CD4-positive, alpha-beta T cell treated with Interleukin-17A for 1 hour (primary cell): ENCODE results near the gene SUCO.

Source experiments
- DNase-seq: peaks from one replicate; pipeline ENCODE4 v3.0.0-alpha.2; 2020

The SUCO gene

DNA sequence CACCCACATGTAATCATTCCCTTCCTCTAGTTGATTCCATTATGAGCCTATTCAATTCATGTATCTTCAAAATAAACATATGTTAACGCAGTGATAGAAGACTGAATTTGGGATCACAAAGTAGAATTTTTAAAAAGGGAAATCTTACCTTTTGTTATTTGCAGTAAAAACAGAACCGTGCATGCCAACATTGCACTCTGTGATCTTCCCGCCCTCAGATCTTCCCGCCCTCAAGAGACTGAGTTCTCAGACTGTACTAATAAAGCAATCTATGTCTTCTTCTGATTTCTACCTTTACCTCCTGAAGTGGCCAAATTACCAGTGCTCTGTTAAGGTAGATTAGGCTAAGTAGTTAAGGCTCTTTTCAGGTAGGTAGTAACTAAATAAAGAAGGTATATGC, 3.6 kb upstream of the SUCO start:
- no peak for DNase-seq

DNA sequence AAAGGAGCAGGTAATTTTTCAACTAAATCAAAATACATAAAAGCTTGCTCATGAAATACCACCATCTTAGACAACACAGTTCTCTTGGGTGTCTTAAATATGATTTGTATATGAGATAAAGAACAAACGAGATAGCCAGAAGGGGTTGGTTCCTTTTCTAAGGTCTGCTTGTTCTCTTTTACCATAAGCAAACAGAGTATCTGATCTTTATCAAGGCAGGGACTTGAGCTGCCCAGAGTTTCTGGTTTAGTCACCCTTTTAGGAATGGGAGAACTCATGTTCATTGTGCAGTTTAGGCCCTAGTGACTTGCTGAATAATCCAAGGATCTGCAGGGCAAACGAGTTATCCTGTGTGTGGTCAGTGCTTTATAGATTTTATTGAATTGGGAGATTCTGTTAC, 3.0 kb upstream of the SUCO start:
- no peak for DNase-seq

DNA sequence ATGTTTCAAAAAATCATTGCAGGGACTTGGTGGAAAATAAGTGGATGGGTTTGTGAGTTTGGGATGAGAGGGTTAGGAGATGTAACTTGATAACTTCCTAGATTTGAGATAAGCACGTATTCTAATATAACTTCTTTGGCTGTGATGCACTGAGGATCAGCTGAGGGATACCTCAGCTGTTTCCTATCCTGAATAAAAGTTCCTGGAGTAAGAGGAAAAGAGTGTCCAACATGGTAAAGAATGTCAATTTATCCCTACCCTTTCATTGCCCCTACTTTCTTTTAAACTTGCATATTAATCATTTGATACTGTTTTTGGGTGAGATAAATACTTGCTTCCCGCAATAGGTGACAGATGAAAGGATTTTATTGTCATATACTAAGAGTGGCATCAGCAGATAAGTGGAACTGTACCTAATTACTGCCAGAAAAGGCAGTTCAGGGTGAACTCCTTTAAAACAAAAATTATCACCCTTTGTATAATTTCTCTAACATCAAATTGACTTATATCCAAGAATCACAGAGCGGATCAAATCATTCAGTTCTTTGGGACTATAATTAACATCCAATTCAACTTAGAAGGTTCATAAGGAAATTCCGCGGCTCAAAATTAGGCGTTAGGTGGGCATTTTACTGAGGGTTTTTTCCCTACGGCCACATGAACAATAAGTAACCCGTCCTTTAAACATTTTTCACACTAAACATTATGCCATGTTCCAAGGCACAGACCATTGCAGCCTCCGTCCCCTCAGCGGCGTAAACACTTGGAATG, 1.4 kb upstream of the SUCO start:
- DNase-seq: no peak

DNA sequence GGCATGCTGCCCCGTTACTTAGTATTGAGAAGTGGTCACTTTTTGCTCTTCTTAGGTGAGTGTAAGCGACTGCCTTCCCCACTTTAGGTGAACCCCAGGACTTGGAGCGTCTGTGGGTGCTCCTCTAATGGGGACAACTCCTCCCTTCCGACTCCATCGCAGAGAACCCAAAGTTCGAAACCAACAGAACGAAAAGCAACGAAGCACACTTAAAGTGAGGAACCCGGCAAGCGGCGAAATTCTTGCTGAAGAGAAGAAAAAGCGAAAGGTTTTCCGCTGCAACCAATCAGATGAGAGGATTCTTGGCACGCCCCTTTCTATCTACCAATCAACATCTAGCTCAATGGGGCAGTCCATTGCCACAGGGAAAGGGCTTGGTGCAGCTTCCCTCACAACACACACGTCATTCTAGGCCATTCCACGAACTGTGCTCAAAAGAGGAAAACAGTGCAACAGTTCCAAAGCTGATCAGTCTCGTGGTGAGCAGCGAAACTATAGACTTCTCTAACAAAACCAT, 709 bp upstream of the SUCO start:
- peak; percentile 99 for DNase-seq

DNA sequence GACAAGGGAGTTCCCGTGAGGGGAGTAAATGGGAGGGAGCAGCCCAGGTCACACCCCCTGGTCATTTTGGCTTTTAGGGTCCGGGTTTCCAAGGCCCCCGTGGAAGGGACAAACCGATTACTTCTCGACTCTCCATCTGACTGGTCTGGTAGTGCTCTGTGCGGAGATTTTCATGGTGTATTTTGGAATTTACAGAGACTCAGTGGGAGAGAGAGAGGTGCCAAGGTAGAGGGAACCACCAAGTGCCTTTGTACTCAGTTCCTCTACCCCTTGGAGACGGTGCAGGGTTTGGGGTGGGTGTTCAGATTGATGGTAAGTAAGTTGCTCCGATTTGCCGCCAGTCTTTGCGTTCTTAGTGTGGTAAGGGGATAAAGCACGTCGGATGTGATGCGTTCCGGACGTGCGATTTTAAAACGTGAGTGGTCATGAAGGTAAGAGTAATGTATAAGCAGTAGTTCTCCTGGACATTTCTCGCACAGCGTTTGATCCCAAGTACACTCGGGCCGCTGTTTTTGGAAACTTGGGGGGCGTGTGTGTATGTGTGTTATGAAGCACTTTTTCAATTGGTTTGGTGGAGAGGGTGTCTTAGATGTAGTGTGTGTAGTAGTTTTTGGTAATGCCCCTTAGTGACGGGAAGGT, 682 bp downstream of the SUCO start:
- peak; percentile 62 for DNase-seq

DNA sequence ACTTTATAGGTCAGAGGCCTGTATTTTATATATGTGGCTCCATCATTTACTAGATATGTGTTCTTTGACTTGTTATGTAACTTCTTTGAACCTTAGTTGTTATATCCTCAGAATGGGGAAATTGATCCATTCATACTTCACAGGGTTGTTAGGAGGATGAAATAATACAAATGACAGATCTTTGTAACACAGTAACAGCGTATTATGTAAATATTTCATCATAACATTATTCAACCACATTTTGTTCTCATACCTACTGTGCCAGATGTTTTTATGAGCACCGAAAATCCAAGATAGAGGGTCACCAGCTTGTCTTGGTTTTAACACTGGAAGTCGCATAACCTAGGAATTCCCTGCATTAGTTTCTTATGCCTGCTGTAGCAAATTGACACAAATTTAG, 3.3 kb downstream of the SUCO start:
- DNase-seq: no peak

DNA sequence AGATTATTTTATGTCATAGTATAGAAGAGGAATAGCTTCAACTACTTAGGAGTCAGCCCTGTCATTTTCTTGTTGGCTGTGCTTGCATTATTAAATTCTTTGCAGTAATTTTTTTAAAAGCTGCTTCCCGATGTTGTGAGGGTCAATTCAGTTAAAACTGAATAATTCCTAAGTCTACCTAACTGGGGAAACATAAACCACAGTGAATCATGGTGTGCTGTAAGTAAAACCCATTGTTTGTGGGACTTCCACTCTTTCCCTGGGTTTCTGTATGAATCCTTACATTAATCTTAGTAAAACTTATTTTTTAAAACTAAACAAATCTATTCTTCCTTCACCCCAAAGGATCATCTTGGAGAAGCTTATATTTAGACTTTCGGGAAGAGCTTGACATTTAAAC, 4.4 kb downstream of the SUCO start:
- DNase-seq: no peak

DNA sequence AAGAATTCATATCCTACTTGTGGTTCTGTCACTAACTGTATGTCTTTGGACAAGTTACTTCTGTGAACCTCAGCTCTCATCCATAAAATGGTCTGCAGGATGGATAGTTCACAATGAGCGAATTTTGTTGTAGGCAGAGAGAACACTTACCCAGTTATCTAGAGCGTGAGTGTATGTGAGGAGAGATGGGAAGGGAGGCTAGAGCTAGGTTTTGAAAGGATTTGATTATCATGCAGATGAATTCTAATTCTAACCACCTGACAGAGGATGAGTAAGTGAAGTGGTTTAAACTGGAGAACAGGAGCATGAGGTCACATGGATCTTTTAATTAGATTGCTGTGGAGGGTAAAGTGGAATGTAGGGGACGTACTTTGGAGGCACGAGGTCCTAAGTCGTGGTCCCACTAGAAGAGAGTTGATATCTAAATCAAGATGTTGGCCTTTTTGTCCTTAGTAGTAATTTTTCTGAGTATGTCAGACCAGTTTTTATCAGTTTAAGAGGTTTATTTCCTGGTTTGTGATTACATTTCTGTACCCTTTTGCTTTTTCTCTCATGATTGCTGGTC, 5.0 kb downstream of the SUCO start:
- no peak for DNase-seq

DNA sequence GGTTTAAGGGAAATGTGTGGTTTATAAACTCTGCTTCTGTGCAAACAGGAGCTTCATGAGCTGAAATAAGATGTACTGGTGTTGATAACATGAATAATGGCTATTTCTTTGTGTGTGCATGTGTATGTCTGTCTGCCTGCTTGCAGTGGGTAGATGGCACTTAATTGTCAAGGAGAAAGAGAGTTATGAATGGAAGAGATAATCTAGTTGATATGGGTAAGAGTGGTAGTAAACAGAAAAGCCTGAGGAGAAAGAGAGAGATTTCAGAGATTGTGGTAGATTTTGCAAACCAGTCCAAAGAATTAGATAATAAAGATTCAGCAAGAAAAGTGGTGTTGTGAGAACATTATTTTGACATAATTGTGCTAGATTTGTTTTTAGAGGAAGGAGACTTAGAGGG, 7.7 kb downstream of the SUCO start:
- DNase-seq: no peak

DNA sequence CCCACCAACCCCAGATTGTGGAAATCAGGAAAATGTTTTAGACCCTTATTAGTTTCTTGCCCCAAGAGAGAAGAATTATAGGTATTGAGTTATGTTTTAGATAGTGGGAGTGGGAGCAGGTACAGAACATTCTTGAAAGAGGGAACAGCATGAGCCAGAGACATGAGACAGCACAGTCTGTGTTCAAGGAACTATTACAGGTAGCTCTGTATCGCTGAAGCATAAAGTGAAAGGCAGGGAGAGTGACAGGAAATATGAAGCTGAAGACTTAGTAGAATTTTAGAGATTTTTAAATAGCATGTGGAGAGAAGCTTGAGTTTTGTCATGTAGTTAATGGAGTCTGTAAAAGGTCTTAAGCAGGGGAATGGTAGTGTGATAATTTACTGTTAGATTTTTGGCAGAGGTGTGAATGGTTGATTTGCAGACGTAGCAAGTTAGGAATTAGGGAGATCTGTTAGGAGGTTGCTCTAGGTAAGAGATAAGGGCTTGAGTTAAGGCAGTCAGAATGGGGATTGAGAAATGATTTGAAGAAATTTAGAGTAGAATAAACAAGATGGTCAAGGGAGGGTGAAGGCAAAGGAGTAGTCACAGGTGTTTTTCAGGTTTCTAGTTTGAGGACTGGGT, 11.6 kb downstream of the SUCO start:
- DNase-seq: no peak

DNA sequence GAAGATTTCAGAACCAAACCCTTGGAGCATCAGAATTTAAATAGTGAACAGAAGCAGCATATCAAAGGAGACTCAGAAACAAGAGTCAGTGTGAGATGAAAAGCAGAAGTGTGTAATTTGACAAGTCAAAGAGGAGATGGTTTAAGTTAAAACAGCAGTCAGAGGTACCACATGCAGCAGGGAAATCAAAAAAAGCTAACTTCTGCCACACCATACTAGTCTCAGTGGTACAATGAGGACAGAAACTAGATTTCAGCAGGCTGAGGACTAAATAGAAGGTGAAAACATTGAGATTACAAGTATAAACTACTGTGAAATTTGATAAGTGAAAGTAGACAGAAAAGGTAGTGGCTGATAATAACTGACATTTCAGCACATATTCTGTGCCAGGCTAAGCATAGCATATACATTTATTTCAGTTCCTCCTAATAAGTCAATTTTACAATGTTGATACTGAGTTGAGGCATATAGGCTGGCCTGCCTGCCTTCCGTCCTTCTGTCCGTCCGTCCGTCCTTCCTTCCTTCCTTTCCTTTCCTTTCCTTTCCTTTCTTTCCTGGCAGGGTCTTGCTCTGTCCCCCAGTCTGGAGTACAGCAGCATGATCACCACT, 12.6 kb downstream of the SUCO start:
- no peak for DNase-seq

DNA sequence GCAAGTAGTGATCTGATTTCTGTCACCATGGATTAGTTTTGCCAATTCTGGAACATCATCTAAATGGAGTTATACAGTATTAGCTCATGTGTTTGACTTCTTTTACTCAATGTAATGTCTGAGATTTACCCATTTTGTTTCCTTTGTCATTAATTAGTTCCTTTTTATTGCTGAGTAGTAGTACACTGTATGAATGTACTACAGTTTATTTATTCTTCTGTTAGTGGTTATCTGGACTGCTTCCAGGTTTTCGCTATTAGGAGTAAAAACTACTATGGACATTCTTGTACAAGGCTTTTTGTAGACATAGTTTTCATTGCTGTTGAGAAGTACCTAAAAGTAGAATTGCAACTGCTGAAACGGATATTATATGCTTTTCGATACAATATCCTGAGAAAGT, 14.1 kb downstream of the SUCO start:
- DNase-seq: no peak

DNA sequence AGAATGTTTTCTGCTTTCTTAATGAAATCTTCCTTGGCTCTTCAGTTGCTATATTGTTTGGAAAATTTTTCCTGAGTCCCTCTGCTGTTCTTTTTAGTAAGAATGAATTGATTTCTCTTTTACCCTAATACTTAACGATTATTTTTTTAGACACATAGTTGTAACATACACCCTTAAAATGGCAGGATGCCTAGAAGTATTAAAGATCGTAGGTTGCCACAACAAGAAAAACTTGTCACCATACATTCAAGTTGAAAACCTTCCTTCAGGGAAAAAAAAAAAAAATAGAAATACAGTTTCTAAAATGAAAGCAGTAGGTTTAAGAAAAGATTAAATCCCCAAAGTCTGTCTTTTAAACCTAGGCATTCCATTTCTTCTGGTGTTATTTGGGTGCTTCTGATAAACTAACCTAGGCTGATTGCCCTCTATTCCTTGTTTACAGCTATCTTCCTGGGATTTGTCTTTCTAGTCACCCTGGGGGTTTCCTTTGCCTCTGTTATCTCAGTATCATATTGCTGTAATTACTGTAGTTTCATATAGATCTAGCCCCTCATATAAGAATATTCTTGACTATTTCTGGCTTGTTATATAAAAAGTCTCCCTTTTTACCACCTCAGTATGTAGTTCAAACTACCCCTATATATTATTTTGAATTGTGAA, 16.8 kb downstream of the SUCO start:
- DNase-seq: no peak

DNA sequence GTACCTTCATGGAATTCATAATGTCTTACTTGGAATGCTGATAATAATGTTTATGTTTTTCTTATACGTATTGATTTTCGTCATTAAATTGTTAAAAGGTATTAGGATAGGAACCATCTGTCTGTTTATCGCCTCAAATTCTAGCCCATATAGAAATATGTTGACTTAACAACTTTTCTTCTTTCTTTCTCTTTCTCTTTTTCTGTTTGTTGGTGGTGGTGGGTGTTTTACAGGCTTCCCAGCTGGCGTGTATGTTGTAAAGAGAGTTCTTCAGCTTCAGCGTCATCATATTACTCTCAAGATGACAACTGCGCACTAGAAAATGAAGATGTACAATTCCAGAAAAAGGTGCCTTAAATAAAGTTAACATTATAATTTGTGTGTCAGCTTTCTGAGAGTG, 18.3 kb downstream of the SUCO start:
- no peak for DNase-seq

DNA sequence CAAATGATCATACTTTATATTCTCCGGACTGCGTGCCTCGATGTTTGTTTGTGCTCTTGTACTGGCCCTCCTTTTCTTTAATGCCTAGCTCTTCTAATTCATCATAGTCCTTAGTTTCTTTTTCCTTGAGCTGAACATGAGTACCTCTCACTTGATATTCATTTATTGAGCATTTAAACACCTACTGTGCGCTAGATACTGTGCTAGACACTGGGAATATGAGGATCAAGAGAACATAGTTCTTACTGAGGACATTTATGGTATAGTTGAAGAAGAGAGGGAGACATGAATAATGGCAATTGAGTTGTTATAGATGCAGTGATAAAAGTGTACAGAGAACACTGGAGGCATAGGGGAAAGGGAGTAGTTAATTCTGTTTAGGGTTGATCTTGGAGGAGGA, 22.0 kb downstream of the SUCO start:
- no peak for DNase-seq

DNA sequence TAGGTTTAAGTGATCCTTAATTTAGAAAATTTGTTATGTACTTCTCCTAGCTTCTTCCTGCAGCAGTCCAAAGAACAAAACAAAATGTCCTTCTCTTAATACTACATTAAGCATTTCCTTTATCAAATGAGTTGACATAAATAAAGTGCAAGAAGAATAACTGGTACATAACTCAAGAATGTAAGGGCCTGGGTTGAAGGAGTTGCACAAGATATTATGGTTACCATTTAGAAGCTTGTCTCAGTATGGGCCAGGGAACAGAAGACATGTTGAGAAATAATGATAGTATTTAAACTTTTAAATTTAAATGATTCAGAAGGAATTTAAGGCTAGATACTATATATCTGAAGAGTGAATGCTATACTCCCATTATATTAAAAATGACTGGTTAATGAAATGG, 23.5 kb downstream of the SUCO start:
- no peak for DNase-seq

DNA sequence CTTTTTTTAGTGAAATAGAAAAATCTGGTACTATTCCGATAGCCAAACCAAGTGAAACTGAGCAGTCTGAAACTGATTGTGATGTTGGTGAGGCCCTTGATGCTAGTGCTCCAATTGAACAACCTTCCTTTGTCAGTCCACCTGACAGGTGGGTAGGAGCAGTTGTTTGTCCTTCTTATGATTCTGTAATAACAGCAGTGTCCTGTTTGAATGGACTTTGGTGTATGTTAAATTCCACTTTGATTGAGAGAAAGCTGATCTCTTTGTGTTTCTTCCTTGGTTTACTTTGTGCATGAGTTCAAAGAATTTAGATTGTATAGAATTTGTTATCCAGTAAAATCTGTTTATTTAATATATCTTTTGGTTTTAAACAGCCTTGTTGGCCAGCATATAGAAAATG, 24.3 kb downstream of the SUCO start:
- DNase-seq: no peak

DNA sequence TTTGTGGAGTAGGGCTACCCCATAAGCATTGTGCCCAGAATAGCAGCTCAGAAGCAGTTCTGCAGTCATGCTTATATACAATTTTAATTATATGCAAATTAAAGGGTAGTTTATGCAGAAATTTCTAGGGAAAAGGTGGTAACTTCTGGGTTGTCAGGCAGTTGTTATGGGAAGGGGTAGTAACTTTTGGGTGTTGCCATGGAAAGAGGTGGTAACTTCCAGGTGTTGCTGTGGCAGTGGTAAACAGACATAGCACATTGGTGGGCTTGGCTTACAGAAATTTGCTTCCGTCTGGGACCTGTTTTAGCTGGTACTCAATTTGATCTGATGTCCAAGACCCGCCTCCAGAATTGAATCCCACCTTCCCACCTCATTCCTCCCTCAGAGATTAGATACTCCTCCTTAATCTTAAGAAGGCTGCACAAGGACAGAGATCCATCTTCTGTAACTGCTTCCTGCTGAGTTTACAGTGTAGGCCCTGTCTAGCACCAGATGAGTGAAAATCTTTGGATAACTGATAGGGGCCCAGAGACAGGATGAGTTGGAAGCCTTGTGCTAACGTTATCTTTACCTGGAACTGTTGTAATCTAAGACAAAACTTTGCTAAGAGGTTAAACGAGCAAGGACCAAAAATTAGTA, 26.7 kb downstream of the SUCO start:
- no peak for DNase-seq

DNA sequence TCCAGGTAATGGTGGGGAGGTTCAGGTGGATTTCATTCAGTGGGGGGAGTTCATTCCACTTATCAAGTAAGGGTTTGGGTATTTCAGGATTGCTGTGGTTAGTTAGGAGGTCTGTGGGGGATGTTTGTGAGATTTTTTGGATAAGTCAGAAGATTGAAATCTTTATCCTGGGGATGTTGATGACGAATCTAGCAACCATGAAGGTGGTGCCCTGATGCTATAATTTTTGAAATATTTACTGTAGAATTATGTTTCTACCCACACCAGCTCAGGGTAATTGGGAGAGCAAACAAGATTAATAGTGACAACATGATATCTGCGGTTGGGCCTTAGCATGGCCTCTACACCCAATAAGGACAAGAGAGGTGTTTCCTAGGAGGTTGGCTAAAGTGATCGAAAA, 28.3 kb downstream of the SUCO start:
- DNase-seq: no peak

DNA sequence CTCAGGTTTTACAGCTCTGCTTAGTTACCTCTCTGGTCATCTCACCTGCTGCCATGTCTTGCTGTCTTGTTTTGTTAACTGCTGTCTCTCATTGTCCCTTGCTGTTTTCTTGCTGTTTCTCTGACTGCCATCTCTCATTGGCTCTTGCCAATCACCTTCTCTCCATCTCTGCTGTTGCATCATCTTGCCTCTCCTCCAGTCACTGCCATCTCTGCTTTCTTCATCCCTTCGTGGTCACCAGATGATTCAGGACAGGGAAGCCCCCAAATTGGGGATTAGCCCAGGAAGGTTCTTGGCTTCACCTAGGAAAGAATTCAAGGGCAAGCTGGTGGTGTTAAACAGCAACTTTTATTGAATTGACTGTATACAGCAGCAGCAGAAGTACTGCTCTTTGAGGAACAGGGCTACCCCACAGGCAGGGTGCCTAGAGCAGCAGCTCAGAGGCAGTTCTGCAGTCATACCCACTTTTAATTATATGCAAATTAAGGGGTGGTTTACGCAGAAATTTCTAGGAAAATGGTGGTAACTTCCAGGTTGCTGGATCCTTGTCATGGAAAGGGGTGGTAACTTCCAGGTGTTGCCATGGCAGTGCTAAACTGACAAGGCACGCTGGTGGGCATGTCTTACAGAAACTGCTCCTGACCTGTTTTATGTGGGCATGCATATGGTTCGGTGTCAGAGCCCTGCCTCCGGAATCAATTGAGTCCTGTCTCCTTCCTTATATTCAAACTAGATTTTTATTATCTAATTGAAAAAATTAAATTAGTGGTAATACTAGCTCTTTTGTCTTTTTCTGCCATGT, 33.4 kb downstream of the SUCO start:
- no peak for DNase-seq

DNA sequence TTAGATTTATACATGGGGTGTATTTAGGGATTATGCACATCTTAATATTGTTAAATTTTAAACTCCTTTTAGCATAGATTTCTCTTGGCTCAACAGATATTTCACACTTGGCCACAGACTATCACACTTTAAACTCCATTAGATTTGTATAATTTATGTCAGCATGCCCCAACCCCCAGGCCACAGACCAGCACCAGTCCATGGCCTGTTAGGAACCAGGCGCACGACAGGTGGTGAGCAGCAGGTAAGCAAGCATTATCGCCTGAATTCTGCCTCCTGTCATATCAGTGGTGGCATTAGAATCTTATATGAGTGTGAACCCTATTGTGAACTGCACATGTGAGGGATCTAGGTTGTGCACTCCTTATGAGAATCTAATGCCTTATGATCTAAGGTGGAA, 34.8 kb downstream of the SUCO start:
- no peak for DNase-seq

DNA sequence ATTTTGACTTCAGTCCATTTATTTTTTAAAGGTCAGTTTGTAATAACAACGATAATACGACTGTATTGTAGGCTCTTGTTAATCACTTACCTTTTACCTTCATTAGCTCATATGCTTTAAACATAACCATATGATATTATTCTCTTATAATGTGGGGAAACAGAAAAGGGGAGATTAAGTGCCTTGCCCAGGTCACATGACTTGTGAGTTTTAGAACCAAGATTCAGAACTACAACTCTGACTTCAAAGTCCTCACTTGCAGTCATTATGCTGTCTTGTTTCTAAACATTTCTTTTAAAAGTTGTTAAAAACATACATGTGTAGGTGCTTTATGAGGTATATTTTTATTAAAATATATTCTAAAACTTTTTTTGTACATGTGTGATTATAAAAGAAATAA, 41.1 kb downstream of the SUCO start:
- no peak for DNase-seq
